HG02763 (cell line): ENCODE measurements around the gene ITPK1.

ENCODE experiments used
- ATAC-seq: cut with Tn5 transposase; IDR thresholded peaks from one replicate; pipeline ENCODE4 v1.9.1; 2021; ENCODE audit warnings: mild to moderate bottlenecking, moderate library complexity; ENCODE audit not compliant: unreplicated experiment

Gene ITPK1

GRCh38 chr14:92928961-92929688, 186.6 kb downstream of the ITPK1 start:
- ATAC-seq = no peak

GRCh38 chr14:92928258-92928629, 187.5 kb downstream of the ITPK1 start:
- no peak for ATAC-seq

- no peak for ATAC-seq
These were observed 188.1 kb downstream of the ITPK1 start for GRCh38 chr14:92927349-92928257.

- no peak for ATAC-seq
These were observed 188.8 kb downstream of the ITPK1 start for GRCh38 chr14:92926931-92927330.

- ATAC-seq = no peak
These were observed 189.4 kb downstream of the ITPK1 start for GRCh38 chr14:92926180-92926845.

GRCh38 chr14:92925446-92925845, 190.3 kb downstream of the ITPK1 start:
- no peak for ATAC-seq

GRCh38 chr14:92924247-92924646, 191.5 kb downstream of the ITPK1 start:
- no peak for ATAC-seq

GRCh38 chr14:92923744-92924103, 192.0 kb downstream of the ITPK1 start:
- no peak for ATAC-seq

- no peak for ATAC-seq
These were observed 192.6 kb downstream of the ITPK1 start, which contains the start of gene CHGA for GRCh38 chr14:92922883-92923743. TSS of gene CHGA (plus strand) at chr14:92923150. CDS start at chr14:92923360, 210 bp downstream.

- ATAC-seq = no peak
These were observed 193.5 kb downstream of the ITPK1 start for GRCh38 chr14:92922155-92922735.

GRCh38 chr14:92920001-92920400, 195.7 kb downstream of the ITPK1 start:
- ATAC-seq = no peak

GRCh38 chr14:92917956-92918355, 197.8 kb downstream of the ITPK1 start:
- no peak for ATAC-seq

- ATAC-seq = no peak
These were observed 198.4 kb downstream of the ITPK1 start for GRCh38 chr14:92917041-92917940.

- no peak for ATAC-seq
These were observed 199.5 kb downstream of the ITPK1 start for GRCh38 chr14:92916201-92916600.

GRCh38 chr14:92914087-92914656, 201.6 kb downstream of the ITPK1 start:
- ATAC-seq = no peak

- ATAC-seq = no peak
These were observed 208.3 kb downstream of the ITPK1 start for GRCh38 chr14:92907316-92907911.

GRCh38 chr14:92906823-92907222, 208.9 kb downstream of the ITPK1 start:
- ATAC-seq = no peak

GRCh38 chr14:92906420-92906819, 209.3 kb downstream of the ITPK1 start:
- ATAC-seq = no peak
